OCI-LY7 (cell line): ENCODE results near the gene TIRAP. TPM values are rescaled to one million over a fixed set of nuclear protein-coding genes. Genes with fewer than 3 reads are reported as not detected.

Experiments
- BruUV-seq: library from RNA; stranded (reverse); fragments of 400-500 nt; replicated peaks from 2 replicates; lab custom pipeline; 2021; lab: Mats Ljungman, UMichigan
- CTCF ChIA-PET: fragments of 300-600 bp; sonication (Branson Sonifier 250); formaldehyde crosslinking; loops from one replicate; lab custom pipeline; 2022; ENCODE audit warnings: antibody characterized with exemption; ENCODE audit not compliant: unreplicated experiment; lab: Charles Lee
- POLR2A ChIA-PET: fragments of 300-600 bp; sonication (Branson Sonifier 250); formaldehyde crosslinking; loops from one replicate; lab custom pipeline; 2022; ENCODE audit warnings: antibody characterized with exemption; lab: Charles Lee
- DNase-seq: peaks from one replicate; pipeline ENCODE4 v3.0.0-alpha.2; 2015; ENCODE audit warnings: low spot score
- H2AFZ ChIP-seq: fragments of 200-600 bp; sonication (generic), shearing (Covaris generic); 2 replicates; pipeline ENCODE4 v1.6.1; 2014; ENCODE audit warnings: mild to moderate bottlenecking, antibody characterized with exemption, low read length, moderate library complexity
- H3K27ac ChIP-seq: fragments of 200-600 bp; sonication (generic); 2 replicates; pipeline ENCODE4 v1.5.1; 2014; ENCODE audit warnings: mixed run types, low read depth, mild to moderate bottlenecking, moderate library complexity, low read length, inconsistent platforms; ENCODE audit not compliant: poor library complexity, severe bottlenecking
- H3K36me3 ChIP-seq: fragments of 200-600 bp; sonication (generic); 2 replicates; pipeline ENCODE4 v1.6.1; 2014; ENCODE audit warnings: mild to moderate bottlenecking, antibody characterized with exemption, low read length, moderate library complexity, mixed read lengths; ENCODE audit not compliant: insufficient read depth
- H3K4me1 ChIP-seq: fragments of 200-600 bp; sonication (generic); 2 replicates; pipeline ENCODE4 v1.5.1; 2014; ENCODE audit warnings: mild to moderate bottlenecking, low read length; ENCODE audit not compliant: insufficient read depth, poor library complexity, severe bottlenecking
- H3K4me2 ChIP-seq: fragments of 200-600 bp; sonication (generic); 2 replicates; pipeline ENCODE4 v1.6.1; 2014; ENCODE audit warnings: mild to moderate bottlenecking, low read length
- H3K4me3 ChIP-seq: fragments of 200-600 bp; sonication (generic); 2 replicates; pipeline ENCODE4 v1.5.1; 2014; ENCODE audit warnings: mild to moderate bottlenecking, low read depth, low read length; ENCODE audit not compliant: poor library complexity, severe bottlenecking
- H3K79me2 ChIP-seq: fragments of 200-600 bp; sonication (generic); 2 replicates; pipeline ENCODE4 v1.6.1; 2016; ENCODE audit warnings: low read depth, mild to moderate bottlenecking, low read length, moderate library complexity, mixed read lengths; ENCODE audit not compliant: insufficient read depth
- H3K9me2 ChIP-seq: fragments of 200-600 bp; sonication (generic); 2 replicates; pipeline ENCODE4 v1.6.1; 2016; ENCODE audit warnings: mild to moderate bottlenecking, low read length, mixed read lengths; ENCODE audit not compliant: insufficient read depth
- H3K9me3 ChIP-seq: fragments of 200-600 bp; sonication (generic); 2 replicates; pipeline ENCODE4 v1.6.1; 2014; ENCODE audit warnings: mild to moderate bottlenecking, mixed run types, low read length, mixed read lengths
- H4K20me1 ChIP-seq: fragments of 200-600 bp; sonication (generic); 2 replicates; pipeline ENCODE4 v1.6.1; 2014; ENCODE audit warnings: mild to moderate bottlenecking, antibody characterized with exemption, low read length, moderate library complexity, mixed read lengths; ENCODE audit not compliant: insufficient read depth
- EZH2phosphoT487 ChIP-seq: fragments of 200-600 bp; sonication (generic); IDR thresholded peaks from 2 replicates; pipeline ENCODE4 v1.6.1; 2018; ENCODE audit warnings: low read depth, borderline replicate concordance, mild to moderate bottlenecking, mixed run types, antibody characterized with exemption, low read length, moderate library complexity, mixed read lengths
- intact Hi-C: fragments of 100-400 bp; cut with micrococcal nuclease; formaldehyde crosslinking; loops from one replicate; pipeline ENCODE4 v1.10.0; 2022; ENCODE audit not compliant: unreplicated experiment
- total RNA-seq, 2 experiments: library from RNA; depleted of rRNA in 1 of 2; stranded (reverse); fragments of >200 nt in 1 of 2; shearing (Covaris generic) in 1 of 2; gene quantifications; 2 replicates each; pipeline ENCODE4 v1.2.3, GENCODE V29; 2014 to 2022
- TF ChIP-seq, protein P1 (sequence below): fragments of 200-600 bp; sonication (generic); conservative IDR thresholded peaks from 2 replicates; pipeline ENCODE4 v1.5.1; 2014; ENCODE audit warnings: mild to moderate bottlenecking, antibody characterized with exemption, low read length, moderate library complexity, mixed read lengths

The TIRAP gene
- total RNA-seq, 2 experiments from 2014 or later: 3.4 to 9.8 TPM

DNA sequence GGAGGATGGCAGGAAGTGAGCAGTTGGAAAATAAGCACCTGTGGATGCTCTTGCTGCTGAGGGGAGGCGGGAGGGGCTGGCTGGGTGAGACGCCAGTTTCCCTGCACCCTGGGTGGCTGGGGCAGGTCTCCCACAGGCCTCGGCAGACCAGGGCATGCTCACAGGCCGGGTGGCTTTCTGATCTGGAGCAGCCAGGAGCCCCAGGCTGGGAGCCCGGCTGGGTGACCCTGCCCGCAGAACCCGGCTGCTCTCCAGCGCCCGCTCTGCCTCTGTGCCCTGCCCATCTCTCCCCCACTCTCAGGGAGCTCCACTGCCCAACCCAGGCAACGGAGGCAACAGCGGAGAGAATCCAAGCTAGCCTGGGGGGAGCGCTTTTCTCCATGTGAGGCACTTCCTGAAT is 45.6 kb downstream of the TIRAP start:
- intact Hi-C loops: no loop called here
- Histone ChIP-seq H3K79me2 (no peaks in the 10 kb centered on the region), H3K27ac (no peak overlapping the region), H3K9me2 (no peaks in the 10 kb centered on the region), H2AFZ (no peak overlapping the region), H3K4me2 (no peak overlapping the region), H3K9me3 (no peaks in the 10 kb centered on the region), H3K4me1 (no peaks in the 10 kb centered on the region), H3K4me3 (no peak overlapping the region), H3K36me3 (peaks cover 26% of the 10 kb centered on the region; the same call in 1 of the 2 replicates), H4K20me1 (no peaks in the 10 kb centered on the region)
- DNase-seq: no peak
- no TSS peak for BruUV-seq
- CTCF ChIA-PET: no interaction called here
- POLR2A ChIA-PET: interaction anchor here (0.5 to 0.7 kb wide), 2 partner anchors 90 to 917 kb away, joined by 3 to 5 read pairs; no protein-coding TSS in a partner anchor
- no peak for TF ChIP-seq EZH2phosphoT487
- TF ChIP-seq, protein P1, sequence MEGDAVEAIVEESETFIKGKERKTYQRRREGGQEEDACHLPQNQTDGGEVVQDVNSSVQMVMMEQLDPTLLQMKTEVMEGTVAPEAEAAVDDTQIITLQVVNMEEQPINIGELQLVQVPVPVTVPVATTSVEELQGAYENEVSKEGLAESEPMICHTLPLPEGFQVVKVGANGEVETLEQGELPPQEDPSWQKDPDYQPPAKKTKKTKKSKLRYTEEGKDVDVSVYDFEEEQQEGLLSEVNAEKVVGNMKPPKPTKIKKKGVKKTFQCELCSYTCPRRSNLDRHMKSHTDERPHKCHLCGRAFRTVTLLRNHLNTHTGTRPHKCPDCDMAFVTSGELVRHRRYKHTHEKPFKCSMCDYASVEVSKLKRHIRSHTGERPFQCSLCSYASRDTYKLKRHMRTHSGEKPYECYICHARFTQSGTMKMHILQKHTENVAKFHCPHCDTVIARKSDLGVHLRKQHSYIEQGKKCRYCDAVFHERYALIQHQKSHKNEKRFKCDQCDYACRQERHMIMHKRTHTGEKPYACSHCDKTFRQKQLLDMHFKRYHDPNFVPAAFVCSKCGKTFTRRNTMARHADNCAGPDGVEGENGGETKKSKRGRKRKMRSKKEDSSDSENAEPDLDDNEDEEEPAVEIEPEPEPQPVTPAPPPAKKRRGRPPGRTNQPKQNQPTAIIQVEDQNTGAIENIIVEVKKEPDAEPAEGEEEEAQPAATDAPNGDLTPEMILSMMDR: no peak

DNA sequence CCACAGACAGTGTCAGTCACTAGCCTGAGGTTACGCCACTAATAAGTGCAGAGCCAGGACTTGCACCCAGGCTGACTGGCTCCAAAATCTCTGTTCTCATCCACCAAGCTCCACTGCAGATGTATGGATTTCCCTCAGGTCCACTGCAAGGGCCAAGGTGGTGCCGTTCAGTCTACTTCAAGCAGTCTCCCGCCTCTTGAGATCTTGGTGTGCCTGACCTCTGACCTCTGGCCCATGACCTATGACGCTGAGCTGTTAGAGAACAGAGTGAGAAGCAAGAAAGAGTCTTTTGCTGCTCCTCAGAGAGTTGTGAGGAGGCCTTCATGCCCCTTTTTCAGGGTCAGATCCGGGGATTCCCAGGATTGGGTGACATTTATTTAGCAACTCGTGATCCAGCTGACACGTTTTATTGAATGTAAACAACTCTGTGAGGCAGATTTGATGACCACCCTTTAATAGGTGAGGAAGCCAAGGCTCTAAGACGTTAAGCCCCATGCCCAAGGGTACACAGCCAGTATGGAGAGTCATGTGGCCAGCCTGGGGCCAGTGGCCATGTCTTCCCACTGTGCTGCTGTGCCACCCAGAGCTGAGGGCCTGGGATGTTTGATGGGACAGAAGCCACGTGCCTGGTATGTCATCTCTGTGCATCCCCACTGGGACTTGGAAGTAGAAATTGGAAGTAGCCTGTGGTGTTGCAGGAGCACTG is 46.2 kb downstream of the TIRAP start:
- Histone ChIP-seq H2AFZ (no peak overlapping the region), H4K20me1 (no peaks in the 10 kb centered on the region), H3K4me1 (no peaks in the 10 kb centered on the region), H3K9me3 (no peaks in the 10 kb centered on the region), H3K36me3 (peaks cover 26% of the 10 kb centered on the region; the same call in 1 of the 2 replicates), H3K9me2 (no peaks in the 10 kb centered on the region), H3K4me3 (no peak overlapping the region), H3K4me2 (no peak overlapping the region), H3K79me2 (no peaks in the 10 kb centered on the region), H3K27ac (no peak overlapping the region)
- BruUV-seq: no TSS peak
- TF ChIP-seq, protein P1: no peak
- no peak for TF ChIP-seq EZH2phosphoT487
- no peak for DNase-seq
- CTCF ChIA-PET: no interaction called here
- intact Hi-C loops: no loop called here
- POLR2A ChIA-PET: interaction anchor here (0.5 to 0.7 kb wide), 2 partner anchors 89 to 918 kb away, joined by 3 to 5 read pairs; no protein-coding TSS in a partner anchor

GRCh38 chr11:126329644-126330211 is 46.8 kb downstream of the TIRAP start:
- Histone ChIP-seq H3K27ac (no peak overlapping the region), H2AFZ (no peak overlapping the region), H3K4me3 (no peak overlapping the region), H3K9me3 (no peaks in the 10 kb centered on the region), H3K4me1 (no peaks in the 10 kb centered on the region), H3K4me2 (no peak overlapping the region), H3K79me2 (no peaks in the 10 kb centered on the region), H3K9me2 (no peaks in the 10 kb centered on the region), H3K36me3 (peaks cover 23% of the 10 kb centered on the region; the same call in 1 of the 2 replicates), H4K20me1 (no peaks in the 10 kb centered on the region)
- intact Hi-C loops: no loop called here
- BruUV-seq: no TSS peak
- no peak for DNase-seq
- TF ChIP-seq, protein P1: no peak
- TF ChIP-seq EZH2phosphoT487: no peak
- CTCF ChIA-PET: no interaction called here
- POLR2A ChIA-PET: interaction anchor here (0.9 kb wide), 1 partner anchor 14 kb away, joined by 3 read pairs; no protein-coding TSS in a partner anchor
